Kidney (tissue), 14 donors: ENCODE data around the gene ZNF750. TPM values are rescaled to one million over a fixed set of nuclear protein-coding genes. Genes with fewer than 3 reads are reported as not detected.

Experiments used
- DNase-seq, 5 donors: peaks; one replicate each; pipeline ENCODE4 v3.0.0-alpha.2; 2013 to 2020
- FAIRE-seq: peaks from 2 replicates; lab custom pipeline; 2012; peaks lifted over from hg19 to GRCh38; lab: Jason Lieb, UNC
- H3K27ac ChIP-seq, 2 donors: one replicate each; pipeline ENCODE4 v1.7.0; 2013; ENCODE audit warnings: low read depth in 2 of 2, low read length in 2 of 2, inconsistent platforms in 1 of 2
- H3K27me3 ChIP-seq: one replicate; pipeline ENCODE4 v1.7.1; 2013; ENCODE audit warnings: low read length, inconsistent platforms; ENCODE audit not compliant: control insufficient read depth, insufficient read depth
- H3K36me3 ChIP-seq, 3 donors: one replicate each; pipeline versions ENCODE4 v1.7.0 to v1.7.1; 2013; ENCODE audit warnings: low read length in 3 of 3, control low read depth in 1 of 3, inconsistent platforms in 1 of 3; ENCODE audit not compliant: insufficient read depth in 3 of 3, control insufficient read depth in 2 of 3
- H3K4me1 ChIP-seq, 3 donors: one replicate each; pipeline versions ENCODE4 v1.7.0 to v1.7.1; 2013; ENCODE audit warnings: low read length in 3 of 3, inconsistent platforms in 1 of 3, low read depth in 1 of 3; ENCODE audit not compliant: control insufficient read depth in 2 of 3, insufficient read depth in 2 of 3
- H3K4me3 ChIP-seq, 3 donors: one replicate each; pipeline versions ENCODE4 v1.7.0 to v1.8.1; 2013; ENCODE audit warnings: low read length in 3 of 3, control low read depth in 1 of 3, inconsistent platforms in 1 of 3
- H3K9ac ChIP-seq, 3 donors: one replicate each; pipeline versions ENCODE4 v1.7.0 to v1.7.1; 2013; ENCODE audit warnings: low read length in 3 of 3, control low read depth in 1 of 3, inconsistent platforms in 1 of 3
- H3K9me3 ChIP-seq, 3 donors: one replicate each; pipeline versions ENCODE4 v1.7.0 to v1.7.1; 2013; ENCODE audit warnings: low read length in 3 of 3, control low read depth in 1 of 3, inconsistent platforms in 1 of 3; ENCODE audit not compliant: control insufficient read depth in 2 of 3, insufficient read depth in 1 of 3
- CTCF ChIP-seq: IDR thresholded peaks from 3 replicates; pipeline ENCODE4 v1.5.1; 2012; ENCODE audit warnings: mild to moderate bottlenecking, moderate library complexity, borderline replicate concordance; ENCODE audit not compliant: insufficient read depth; ENCODE audit errors: extremely low read depth
- intact Hi-C: fragments of 100-400 bp; cut with DNase I; formaldehyde crosslinking; loops from one replicate; pipeline ENCODE4 v1.11.1; 2022
- polyA plus RNA-seq: library from polyadenylated mRNA; stranded (reverse); fragments of 350-450 nt; fragmentation: Illumina TruSeq; extraction: RNeasy Lipid Tissue Mini Kit (QIAGEN cat#74804); gene quantifications from one replicate; pipeline ENCODE4 v1.2.3, GENCODE V29; 2014; ENCODE audit warnings: low read depth, low replicate concordance; ENCODE audit not compliant: insufficient read depth
- total RNA-seq: library from RNA; stranded (reverse); fragmentation: NEBNext Ultra II Directional; extraction: Animal tissue kit (Norgen Biotek cat#: 25700); gene quantifications from one replicate; pipeline ENCODE4 v1.2.1, GENCODE V29; 2021
- donor health status: control.
- donor health status: control.
- donor health status: control.
- donor health status: control.
- donor health status: control.
- donor health status: DM: yes; HTN: yes; CAD: no.
- donor health status: Normal renal cell carcinoma (clear cell type).

The ZNF750 gene
- total and polyA plus RNA-seq, 2 donors from 2014 or later = 0.25 to 0.30 TPM

- Histone ChIP-seq H3K9ac (no peak overlapping the region), H3K4me1 (peaks cover 0 to 8% (median 0%) of the 10 kb centered on the region in 3 donors), H3K36me3 (peaks cover 0 to 4% (median 0%) of the 10 kb centered on the region in 3 donors), H3K27ac (no peak overlapping the region), H3K9me3 (no peaks in the 10 kb centered on the region), H3K27me3 (no peaks in the 10 kb centered on the region), H3K4me3 (no peak overlapping the region)
- intact Hi-C loops = loop anchor here (10.0 kb wide), 1 partner anchor 425 kb away; the partner anchor contains the start of gene TEX19
- no peak for FAIRE-seq
- TF ChIP-seq CTCF = no peak
- no peak for DNase-seq
Measured at GRCh38 chr17:82779541-82779940, 60.3 kb downstream of the ZNF750 start.

Other genes starting within 250 kb of the ZNF750 start
- gene WDR45B, start 191.6 kb downstream of the ZNF750 start, total RNA-seq = 65.4 TPM
- gene WDR45B, start 191.6 kb downstream of the ZNF750 start, polyA plus RNA-seq = 64.7 TPM
- gene RAB40B, start 141.3 kb downstream of the ZNF750 start, total RNA-seq = 21.7 TPM
- 36.1 TPM for gene RAB40B, start 141.3 kb downstream of the ZNF750 start, polyA plus RNA-seq
- gene FN3KRP, start 123.3 kb downstream of the ZNF750 start, total RNA-seq = 30.6 TPM
- gene FN3KRP, start 123.3 kb downstream of the ZNF750 start, polyA plus RNA-seq = 36.6 TPM
- 33.3 TPM for gene FN3K, start 104.4 kb downstream of the ZNF750 start, total RNA-seq
- 114 TPM for gene FN3K, start 104.4 kb downstream of the ZNF750 start, polyA plus RNA-seq
- 72.8 TPM for gene TBCD, start 88.0 kb downstream of the ZNF750 start, total RNA-seq
- 78.7 TPM for gene TBCD, start 88.0 kb downstream of the ZNF750 start, polyA plus RNA-seq
- 61.5 TPM for gene METRNL, start 239.6 kb upstream of the ZNF750 start, total RNA-seq
- gene METRNL, start 239.6 kb upstream of the ZNF750 start, polyA plus RNA-seq = 107 TPM